GM10248 (cell line): ENCODE measurements around the gene ATAD5.

ENCODE experiments used
- CTCF ChIA-PET: fragments of 300-600 bp; sonication (Branson Sonifier 250); formaldehyde crosslinking; extraction: SDS; loops from one replicate; lab custom pipeline; 2021; ENCODE audit warnings: antibody characterized with exemption; lab: Yijun Ruan, JAX
- POLR2A ChIA-PET: fragments of 350-650 bp; sonication (Branson Sonifier 250); formaldehyde crosslinking; extraction: SDS; loops from one replicate; lab custom pipeline; 2020; ENCODE audit warnings: antibody characterized with exemption; lab: Yijun Ruan, JAX
- DNase-seq: peaks from one replicate; pipeline ENCODE4 v3.0.0; 2012; ENCODE audit errors: extremely low spot score
- CTCF ChIP-seq: IDR thresholded peaks from 2 replicates; pipeline ENCODE4 v1.5.1; 2012; ENCODE audit warnings: mild to moderate bottlenecking, low read depth; ENCODE audit errors: extremely low read depth, missing control alignments, control extremely low read depth

The ATAD5 gene

DNA sequence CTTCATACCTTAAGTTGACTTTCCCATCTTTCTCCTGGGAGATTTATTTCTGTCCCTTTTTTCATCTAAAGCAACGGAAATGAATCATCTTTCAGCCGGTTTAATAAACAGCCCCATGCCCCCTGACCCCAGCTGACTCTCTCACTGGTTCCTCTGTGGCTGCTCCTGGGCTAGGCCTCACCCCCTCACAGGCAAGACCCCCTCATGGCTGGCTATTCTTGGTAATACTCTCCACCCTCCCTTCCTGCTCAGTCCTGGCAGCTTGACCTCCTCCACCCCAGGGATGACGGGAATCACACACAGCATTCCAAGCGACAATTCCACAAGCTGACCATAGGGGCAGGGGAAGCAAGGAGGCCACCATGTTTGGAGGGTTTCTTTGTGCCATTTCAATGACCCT lies 88.5 kb downstream of the ATAD5 start:
- POLR2A ChIA-PET = interaction anchor here (0.6 kb wide), 1 partner anchor 114 kb away, joined by 5 read pairs; no protein-coding TSS in a partner anchor
- DNase-seq = no peak
- CTCF ChIA-PET = no interaction called here
- TF ChIP-seq CTCF = no peak

DNA sequence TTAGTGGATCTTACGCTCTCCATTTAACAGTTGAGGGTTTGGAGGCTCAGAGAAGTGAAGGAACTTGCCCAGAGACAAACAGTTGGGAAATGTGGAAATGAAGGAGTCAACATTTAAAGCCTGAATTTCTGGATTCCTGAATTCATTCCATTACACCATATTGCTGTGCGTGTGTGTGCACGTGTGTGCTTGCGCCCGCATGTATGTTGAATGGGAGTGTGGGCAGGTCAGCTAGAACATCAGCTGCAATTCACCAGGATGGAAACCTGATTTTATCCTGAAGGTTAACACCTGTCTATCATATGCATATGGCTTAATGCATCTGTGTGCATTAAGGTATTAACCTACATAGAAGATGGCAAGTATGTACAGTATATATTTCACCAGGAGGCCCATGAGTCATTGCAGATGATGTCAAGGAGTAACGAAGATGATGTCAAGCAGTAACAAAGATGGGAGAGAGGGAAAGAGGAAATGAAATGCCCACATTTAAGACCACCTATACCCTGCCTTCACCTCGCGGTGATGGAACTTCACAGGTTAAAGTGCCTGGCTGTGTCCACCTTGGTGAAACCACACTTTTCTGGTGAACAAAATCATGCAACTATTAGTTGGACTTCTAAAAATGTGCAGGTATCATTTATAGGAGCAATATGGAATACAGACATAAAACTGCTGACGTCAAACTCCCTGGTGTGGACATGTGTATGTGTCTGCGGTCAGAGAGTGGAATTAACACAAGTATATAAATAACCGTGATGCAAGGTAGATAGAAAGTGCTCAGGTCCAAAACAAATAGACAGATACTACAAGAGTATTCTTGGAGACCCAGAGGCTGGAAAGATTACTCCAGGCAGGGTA lies 89.1 kb downstream of the ATAD5 start:
- ChIA-PET CTCF (interaction anchor here (1.8 to 2.1 kb wide), 2 partner anchors 10 to 14 kb away, joined by 4 to 6 read pairs; no protein-coding TSS in a partner anchor), POLR2A (no interaction called here)
- no peak for TF ChIP-seq CTCF
- no peak for DNase-seq

DNA sequence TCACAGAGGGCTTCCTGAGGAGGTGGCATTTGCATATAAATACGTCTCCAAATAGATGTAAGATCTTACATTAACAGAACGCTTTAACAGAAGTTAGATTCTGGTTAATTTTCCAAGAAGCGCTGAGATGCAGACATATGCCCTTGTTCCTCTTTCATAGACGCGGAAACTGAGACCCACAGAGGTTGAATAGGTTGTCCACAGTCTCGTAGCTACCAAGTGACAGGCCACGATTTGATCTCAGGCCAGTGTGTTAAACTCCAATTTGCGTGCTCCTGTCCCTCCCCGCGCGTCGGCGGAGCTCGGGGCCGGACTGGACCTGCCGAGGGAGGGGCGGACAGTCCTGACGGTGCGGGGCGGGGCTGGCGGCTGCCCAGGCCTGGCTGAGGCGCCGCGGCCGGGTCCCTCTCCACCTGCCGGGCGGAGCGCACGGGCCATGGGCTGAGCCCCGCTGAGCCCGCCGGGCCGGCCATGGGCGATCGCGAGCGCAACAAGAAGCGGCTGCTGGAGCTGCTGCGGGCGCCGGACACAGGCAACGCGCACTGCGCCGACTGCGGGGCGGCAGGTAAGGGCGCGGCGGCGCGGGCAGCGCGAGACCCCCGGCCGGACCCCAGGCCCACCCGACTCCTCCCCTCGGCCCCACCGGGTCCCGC lies 89.9 kb downstream of the ATAD5 start, which contains the start of gene ADAP2:
ADAP2 (plus strand) TSS at position 402 of the 653 bp plus-strand sequence; CDS start at position 472, 70 bp downstream.
- ChIA-PET POLR2A (no interaction called here), CTCF (interaction anchor here (1.5 to 2.1 kb wide), 3 partner anchors 11 to 18 kb away, joined by 3 to 6 read pairs (median 4); no protein-coding TSS in a partner anchor)
- TF ChIP-seq CTCF = no peak
- peak; percentile 69 for DNase-seq

DNA sequence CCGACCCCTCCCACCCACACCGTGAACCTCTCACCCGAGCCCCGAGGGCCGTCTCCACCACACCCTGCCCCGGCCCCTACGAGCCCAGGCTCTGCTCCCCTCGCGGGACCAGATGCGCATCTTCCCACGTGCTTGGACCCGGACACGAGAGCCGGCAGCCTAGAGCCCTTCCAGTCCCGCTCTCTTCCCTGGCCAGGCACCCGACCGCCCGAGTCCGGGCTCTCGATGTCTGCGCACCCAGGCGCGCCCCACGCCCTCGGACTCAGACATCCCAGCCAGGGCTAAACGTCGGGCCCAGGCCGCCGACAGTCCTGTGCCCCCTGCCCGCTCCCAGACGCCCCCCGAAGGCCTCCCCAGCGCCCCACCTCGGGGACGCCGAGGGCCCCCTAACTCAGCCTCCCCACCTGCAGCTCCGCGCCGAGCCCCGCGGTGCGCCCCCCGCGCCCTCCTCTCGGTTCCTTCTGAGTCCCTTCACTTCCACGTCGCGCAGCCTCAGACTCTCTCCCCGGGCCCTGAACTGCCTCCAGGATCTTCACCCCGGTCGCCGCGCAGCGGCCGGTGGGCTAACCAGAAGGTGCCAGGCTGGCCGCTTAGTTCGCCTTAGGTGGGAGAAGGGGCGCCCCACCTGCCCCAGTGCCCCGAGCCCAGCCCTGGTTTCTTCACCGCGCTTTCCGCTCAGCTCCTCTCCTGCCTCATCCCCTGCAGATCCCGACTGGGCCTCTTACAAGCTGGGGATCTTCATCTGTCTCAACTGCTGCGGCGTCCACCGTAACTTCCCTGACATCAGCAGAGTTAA lies 90.7 kb downstream of the ATAD5 start:
- no peak for TF ChIP-seq CTCF
- CTCF ChIA-PET = interaction anchor here (1.1 to 2.1 kb wide), 4 partner anchors 12 to 294 kb away, joined by 3 to 6 read pairs (median 4); no protein-coding TSS in a partner anchor
- POLR2A ChIA-PET = interaction anchor here (0.6 kb wide), 1 partner anchor 11 kb away, joined by 3 read pairs; no protein-coding TSS in a partner anchor
- peak; percentile 40 for DNase-seq

DNA sequence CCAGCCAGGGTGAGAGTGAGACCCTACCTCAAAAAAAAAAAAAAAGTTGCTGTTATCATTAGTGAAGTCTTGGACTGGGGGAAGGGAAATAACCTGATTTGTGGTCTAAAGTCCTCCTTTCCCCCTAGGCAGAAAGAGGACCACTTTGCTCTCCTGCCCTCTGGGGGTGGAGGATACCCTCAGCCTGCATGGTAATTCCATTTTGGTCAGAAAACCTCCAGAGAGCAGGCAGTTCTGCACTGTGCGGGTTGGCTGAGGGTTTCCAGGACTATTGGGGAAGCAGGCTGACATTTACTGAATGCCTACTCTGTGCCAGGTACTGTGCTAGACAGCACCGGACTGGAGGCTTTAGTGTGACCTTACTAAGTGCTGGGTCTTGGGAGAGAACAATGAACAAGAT lies 92.6 kb downstream of the ATAD5 start:
- CTCF ChIA-PET = interaction anchor here (0.8 to 1.5 kb wide), 3 partner anchors 8 to 14 kb away, joined by 3 to 4 read pairs (median 3); no protein-coding TSS in a partner anchor
- TF ChIP-seq CTCF = no peak
- POLR2A ChIA-PET = no interaction called here
- no peak for DNase-seq

GRCh38 chr17:30926516-30926915 lies 94.8 kb downstream of the ATAD5 start:
- POLR2A ChIA-PET = no interaction called here
- CTCF ChIA-PET = interaction anchor here (1.2 to 1.9 kb wide), 2 partner anchors 9 to 42 kb away, joined by 3 to 6 read pairs; no protein-coding TSS in a partner anchor
- DNase-seq = peak; percentile 43
- TF ChIP-seq CTCF = no peak
